Keratinocyte (primary cell): ENCODE results near the gene CDC20.

Source experiments
- CTCF ChIP-seq, 3 experiments: IDR thresholded peaks in 1 of 3; conservative IDR thresholded peaks in 1 of 3; optimal IDR thresholded peaks in 1 of 3; 2 replicates in 2 of 3; 3 replicates in 1 of 3; pipeline versions ENCODE3 to v1.5.1; 2011; ENCODE audit warnings: low read length in 3 of 3, mild to moderate bottlenecking in 3 of 3, moderate library complexity in 2 of 3, control low read depth in 1 of 3, inconsistent platforms in 1 of 3; ENCODE audit not compliant: insufficient read depth in 2 of 3; ENCODE audit errors: extremely low read depth in 1 of 3
- EZH2 ChIP-seq: IDR thresholded peaks from one replicate; pipeline ENCODE4 v1.6.1; 2012; ENCODE audit warnings: inconsistent platforms, mild to moderate bottlenecking, low read length, moderate library complexity

DNA sequence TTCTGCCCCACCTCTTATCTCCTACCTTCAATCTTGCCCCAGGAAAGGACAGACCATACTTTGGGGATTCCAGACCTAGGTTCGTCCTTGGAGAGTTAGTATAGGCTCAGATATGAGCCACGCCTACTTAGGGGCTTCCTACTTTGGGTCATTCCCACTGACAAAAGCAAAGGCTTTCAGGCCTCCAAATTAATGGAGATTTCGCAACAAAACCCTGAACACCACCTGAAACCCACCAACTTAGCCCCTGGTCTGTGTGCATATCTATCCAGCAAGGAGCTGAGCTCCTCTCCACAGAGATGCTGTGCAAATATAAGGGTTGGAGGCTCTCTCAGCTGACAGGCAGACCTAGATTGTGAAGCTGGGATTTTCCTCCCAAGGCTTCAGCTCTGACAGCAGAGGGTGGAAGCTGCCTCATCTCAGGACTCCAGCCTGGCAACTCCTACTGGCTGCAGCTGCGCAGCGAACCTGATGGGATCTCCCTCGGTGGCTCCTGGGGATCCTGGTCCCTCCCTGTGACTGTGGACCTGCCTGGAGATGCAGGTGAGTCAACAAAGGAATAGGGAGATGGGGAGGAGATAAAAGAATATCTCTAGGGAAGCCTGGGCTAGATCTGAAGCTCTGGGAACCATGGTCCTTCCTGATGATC, 19.1 kb upstream of the CDC20 start:
- no peak for TF ChIP-seq EZH2
- no peak for TF ChIP-seq CTCF (optimal IDR thresholded peaks at IDR 0.05 in 1 of 3, IDR thresholded peaks at IDR 0.05 in 1 of 3, conservative IDR thresholded peaks at IDR 0.05 in 1 of 3; ENCODE audit: extremely low read depth in 1 of 3, insufficient read depth in 2 of 3, low read length in 3 of 3)
